Esophagus (tissue), 2 donors: ENCODE data around the gene RIOK1. TPM values are rescaled to one million over a fixed set of nuclear protein-coding genes. Genes with fewer than 3 reads are reported as not detected.

ENCODE experiments used
- H3K27ac ChIP-seq, 2 donors: one replicate each; pipeline ENCODE4 v1.5.1; 2013; ENCODE audit warnings: low read depth in 2 of 2, mild to moderate bottlenecking in 2 of 2, inconsistent platforms in 1 of 2, low read length in 1 of 2, moderate library complexity in 1 of 2
- H3K27me3 ChIP-seq, 2 donors: one replicate each; pipeline ENCODE4 v1.6.1; 2013; ENCODE audit warnings: low read length in 2 of 2, control low read depth in 1 of 2, mild to moderate bottlenecking in 1 of 2; ENCODE audit not compliant: insufficient read depth in 2 of 2, control insufficient read depth in 1 of 2
- H3K36me3 ChIP-seq, 2 donors: one replicate each; pipeline ENCODE4 v1.6.1; 2013; ENCODE audit warnings: low read length in 1 of 2; ENCODE audit not compliant: control insufficient read depth in 2 of 2, insufficient read depth in 2 of 2
- H3K4me1 ChIP-seq, 2 donors: one replicate each; pipeline ENCODE4 v1.6.1; 2013; ENCODE audit warnings: low read length in 1 of 2; ENCODE audit not compliant: control insufficient read depth in 2 of 2, insufficient read depth in 2 of 2
- H3K4me3 ChIP-seq, 2 donors: one replicate each; pipeline ENCODE4 v1.5.1; 2013; ENCODE audit warnings: low read length in 2 of 2, mild to moderate bottlenecking in 2 of 2, low read depth in 1 of 2, moderate library complexity in 1 of 2
- H3K9me3 ChIP-seq, 2 donors: one replicate each; pipeline ENCODE4 v1.6.1; 2013; ENCODE audit warnings: mild to moderate bottlenecking in 2 of 2, low read depth in 1 of 2, low read length in 1 of 2, moderate library complexity in 1 of 2; ENCODE audit not compliant: control insufficient read depth in 2 of 2, insufficient read depth in 1 of 2
- WGBS, 2 donors: extraction: QIAGEN DNeasy Blood & Tissue Kit; methylation state at CpG; one replicate each; pipeline ENCODE4 v1.1.7; 2013; 5-methylcytosine and 5-hydroxymethylcytosine counted together
- polyA plus RNA-seq, 2 donors: library from polyadenylated mRNA; stranded (reverse); fragments of 200-250 nt; gene quantifications; one replicate each; pipeline ENCODE4 v1.2.3, GENCODE V29; 2013
- donor health status: healthy with polysubstance abuse.
- donor health status: Bipolar disorder and iron deficiency.

The RIOK1 gene
- polyA plus RNA-seq, 2 donors, result 10.2 to 13.5 TPM

DNA sequence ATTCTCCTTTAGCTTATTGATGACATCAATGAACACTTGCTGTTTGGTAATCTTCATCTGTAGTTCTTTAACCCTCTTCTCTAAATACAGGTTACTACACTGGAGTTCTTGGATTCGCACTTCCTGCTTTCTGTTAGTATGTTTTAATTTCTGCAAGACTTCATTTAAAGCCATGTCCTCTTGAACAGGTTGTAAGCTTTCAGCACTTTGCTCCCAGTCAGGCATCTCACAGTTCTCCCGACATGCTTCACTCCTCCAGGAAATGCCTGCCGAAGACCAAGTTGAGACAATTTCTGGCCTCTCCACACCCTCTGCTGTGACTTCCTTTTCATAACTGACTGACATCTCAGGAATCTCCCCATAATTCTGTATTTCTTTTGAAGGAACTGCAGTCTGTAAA is 15.9 kb upstream of the RIOK1 start:
- WGBS, 2 donors, result 53 to 57% methylated on average over 3 of the region's 3 CpGs
- no peaks in the 10 kb centered on the region for H3K36me3 ChIP-seq
- H3K4me1 ChIP-seq, result no peaks in the 10 kb centered on the region
- no peaks in the 10 kb centered on the region for H3K9me3 ChIP-seq
- no peak overlapping the region for H3K4me3 ChIP-seq
- no peak overlapping the region for H3K27ac ChIP-seq
- no peaks in the 10 kb centered on the region for H3K27me3 ChIP-seq

DNA sequence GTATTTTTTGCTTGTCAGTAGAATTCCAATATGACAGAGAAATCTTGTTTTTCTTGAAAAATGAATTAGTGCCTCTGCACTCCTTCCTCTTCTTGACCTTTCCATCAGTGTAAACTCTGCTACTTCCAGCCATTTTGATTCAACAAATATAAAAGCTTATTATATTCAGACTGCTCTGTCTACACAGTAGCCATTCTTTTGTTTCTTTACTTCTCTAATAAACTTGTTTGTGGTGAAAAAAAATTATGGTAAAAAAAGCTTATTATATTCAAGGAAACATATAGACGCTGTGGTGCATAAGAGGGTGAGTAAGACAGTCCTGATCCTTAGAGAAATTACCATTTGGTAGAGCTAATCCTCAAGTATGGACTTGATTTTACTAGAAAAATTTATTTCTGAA is 11.6 kb upstream of the RIOK1 start:
- Histone ChIP-seq H3K4me3 (no peak overlapping the region), H3K4me1 (no peaks in the 10 kb centered on the region), H3K36me3 (no peaks in the 10 kb centered on the region), H3K27me3 (no peaks in the 10 kb centered on the region), H3K9me3 (no peaks in the 10 kb centered on the region), H3K27ac (no peak overlapping the region)
- WGBS, 2 donors, result 86% methylated on average over 1 of the region's 1 CpG

DNA sequence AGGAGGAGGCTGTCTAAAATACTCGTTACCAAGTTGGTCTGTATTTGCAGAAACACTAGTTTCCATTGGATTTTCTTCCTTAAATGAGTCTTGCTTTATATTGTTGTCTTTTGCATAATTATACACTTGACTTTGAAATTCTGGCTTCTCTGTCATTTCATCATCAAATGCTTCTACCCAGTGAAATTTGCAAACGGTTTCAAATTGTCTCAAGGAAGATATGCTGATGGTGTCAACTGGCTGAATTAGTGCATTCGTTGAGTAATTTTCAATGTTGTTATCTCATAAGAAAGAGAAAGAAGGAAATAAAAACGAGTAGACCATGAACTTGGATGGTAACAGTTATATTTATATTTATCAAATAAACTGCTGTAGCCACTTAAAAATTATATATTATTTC is 10.9 kb upstream of the RIOK1 start:
- Histone ChIP-seq H3K36me3 (no peaks in the 10 kb centered on the region), H3K4me1 (no peaks in the 10 kb centered on the region), H3K27me3 (no peaks in the 10 kb centered on the region), H3K4me3 (no peak overlapping the region), H3K9me3 (no peaks in the 10 kb centered on the region), H3K27ac (no peak overlapping the region)
- 56 to 63% methylated on average over 4 of the region's 4 CpGs for WGBS, 2 donors

DNA sequence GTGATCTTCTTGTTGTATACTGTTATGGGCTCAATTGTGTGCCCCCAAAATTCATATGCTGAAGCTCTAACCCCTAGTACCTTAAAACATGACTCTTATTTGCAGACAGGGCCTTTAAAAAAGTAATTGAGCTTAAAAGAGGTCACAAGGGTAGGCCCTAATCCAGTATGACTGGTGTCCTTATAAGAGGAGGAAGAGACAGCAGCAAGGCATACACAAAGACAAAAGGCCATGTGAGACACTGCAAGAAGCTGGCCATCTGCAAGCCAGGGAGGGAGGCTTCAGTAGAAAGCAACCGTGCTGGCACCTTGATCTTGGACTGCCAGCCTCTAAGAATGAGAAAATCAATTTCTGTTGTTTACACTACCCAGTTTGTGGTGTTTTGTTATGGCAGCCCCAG is 8.5 kb upstream of the RIOK1 start:
- no peaks in the 10 kb centered on the region for H3K36me3 ChIP-seq
- H3K27me3 ChIP-seq, result no peaks in the 10 kb centered on the region
- no peaks in the 10 kb centered on the region for H3K9me3 ChIP-seq
- H3K4me3 ChIP-seq, result no peak overlapping the region
- no peak overlapping the region for H3K27ac ChIP-seq
- 59 to 78% methylated on average over 1 of the region's 1 CpG for WGBS, 2 donors
- H3K4me1 ChIP-seq, result no peaks in the 10 kb centered on the region

DNA sequence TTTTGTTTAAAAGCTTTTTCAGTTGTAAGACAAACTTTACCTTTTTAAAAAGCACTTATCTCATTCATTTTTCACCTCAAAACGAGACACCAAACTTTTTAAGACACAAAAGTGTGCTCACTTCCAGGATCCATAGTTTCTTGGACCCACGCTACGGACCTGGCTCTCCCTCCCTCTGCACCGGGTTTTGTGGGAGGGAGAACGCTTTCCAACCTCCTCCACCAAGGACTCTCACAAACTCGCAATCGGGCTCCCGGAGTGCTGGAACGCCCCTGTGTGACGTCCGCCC is 502 bp upstream of the RIOK1 start:
- no peaks in the 10 kb centered on the region for H3K9me3 ChIP-seq
- peak overlapping the region; percentile 99 for H3K27ac ChIP-seq
- H3K4me3 ChIP-seq, result peak overlapping the region; percentile 73 to 81
- H3K36me3 ChIP-seq, result peaks cover 0 to 4% of the 10 kb centered on the region in 2 donors
- 1% methylated on average over 11 of the region's 11 CpGs for WGBS, 2 donors
- no peaks in the 10 kb centered on the region for H3K27me3 ChIP-seq
- H3K4me1 ChIP-seq, result peaks cover 0 to 3% of the 10 kb centered on the region in 2 donors

DNA sequence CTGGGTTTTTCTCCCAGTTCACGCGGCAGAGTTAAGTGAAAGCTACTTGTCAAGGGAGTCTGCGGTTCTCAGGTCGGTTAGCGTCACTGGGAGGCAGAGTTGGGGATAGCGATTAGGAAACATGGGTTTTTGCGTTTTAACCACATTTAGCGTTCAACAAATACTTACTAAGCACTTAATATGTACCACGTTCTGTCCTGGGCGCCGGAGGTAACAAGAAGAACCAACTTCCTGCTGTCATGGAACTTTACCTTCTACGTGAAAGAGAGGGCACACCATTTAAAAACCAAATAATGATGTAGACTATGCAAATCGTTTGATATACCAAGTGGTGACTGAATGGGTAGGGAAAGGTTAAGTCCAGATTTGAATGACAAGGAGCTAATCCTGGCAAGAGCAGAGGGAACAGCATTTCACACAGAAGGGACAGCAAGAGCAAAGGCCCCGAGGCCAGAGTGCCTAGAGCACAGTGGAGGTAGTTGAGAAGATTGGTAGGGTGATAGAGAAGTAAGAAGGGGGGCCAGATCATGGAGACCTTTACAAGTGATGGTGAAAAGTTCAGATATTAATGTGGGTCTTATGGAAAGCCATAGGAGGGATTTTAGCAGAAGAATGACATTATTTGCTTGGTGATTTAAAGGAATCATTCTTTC is 744 bp downstream of the RIOK1 start:
- H3K9me3 ChIP-seq, result no peaks in the 10 kb centered on the region
- 2 to 3% methylated on average over 14 of the region's 14 CpGs for WGBS, 2 donors
- peak overlapping the region; percentile 99 for H3K27ac ChIP-seq

DNA sequence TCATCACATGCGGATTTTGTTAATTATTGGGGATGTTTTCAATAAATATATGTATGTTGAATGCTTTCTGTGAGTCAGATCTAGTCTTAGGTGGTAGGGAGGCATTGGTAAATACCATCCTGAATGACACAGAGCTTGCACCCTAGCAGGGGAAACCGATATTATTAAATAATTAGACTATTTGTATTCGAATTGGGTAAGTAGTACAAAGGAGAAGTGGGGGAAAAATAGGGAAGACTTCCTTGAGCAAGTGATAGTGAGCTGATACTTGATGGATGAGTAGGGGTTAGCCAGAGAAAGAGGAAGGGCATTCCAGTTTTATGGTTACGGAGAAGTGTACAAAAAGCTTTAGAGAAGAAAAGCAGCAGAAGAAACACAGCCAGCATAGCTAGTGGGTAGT is 1.5 kb downstream of the RIOK1 start:
- WGBS, 2 donors, result 81 to 82% methylated on average over 4 of the region's 4 CpGs
- no peak overlapping the region for H3K27ac ChIP-seq

More for the DNA sequence above, 744 bp downstream of the RIOK1 start:
- H3K36me3 ChIP-seq, result peaks cover 0 to 4% of the 10 kb centered on the region in 2 donors
- H3K27me3 ChIP-seq, result no peaks in the 10 kb centered on the region
- H3K4me3 ChIP-seq, result peak overlapping the region; percentile 73 to 81
- peaks cover 0 to 3% of the 10 kb centered on the region in 2 donors for H3K4me1 ChIP-seq

DNA sequence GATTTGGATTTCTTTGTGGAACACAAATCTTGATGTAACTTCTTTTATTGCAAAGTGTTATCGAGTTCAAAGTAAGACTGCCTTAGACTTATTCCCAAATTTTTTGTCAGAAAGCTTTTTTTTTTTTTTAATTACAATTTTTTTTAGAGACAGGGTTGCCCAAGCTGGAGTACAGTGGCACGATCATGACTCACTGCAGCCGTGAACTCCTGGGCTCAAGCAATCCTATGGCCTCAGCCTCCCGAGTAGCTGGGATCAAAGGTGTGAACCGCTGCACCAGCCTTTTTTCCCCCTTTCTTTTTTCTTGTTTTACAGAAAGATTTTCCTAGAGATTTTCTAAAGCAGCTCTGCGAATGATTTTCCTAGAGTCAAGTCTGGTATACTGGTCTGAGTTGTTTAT is 2.8 kb downstream of the RIOK1 start:
- no peak overlapping the region for H3K27ac ChIP-seq
- H3K9me3 ChIP-seq, result no peaks in the 10 kb centered on the region
- peaks cover 0 to 3% of the 10 kb centered on the region in 2 donors for H3K4me1 ChIP-seq
- 73 to 79% methylated on average over 6 of the region's 6 CpGs for WGBS, 2 donors
- peaks cover 0 to 4% of the 10 kb centered on the region in 2 donors for H3K36me3 ChIP-seq
- H3K4me3 ChIP-seq, result no peak overlapping the region
- no peaks in the 10 kb centered on the region for H3K27me3 ChIP-seq

More for the DNA sequence above, 1.5 kb downstream of the RIOK1 start:
- H3K27me3 ChIP-seq, result no peaks in the 10 kb centered on the region
- peaks cover 0 to 4% of the 10 kb centered on the region in 2 donors for H3K36me3 ChIP-seq
- no peaks in the 10 kb centered on the region for H3K9me3 ChIP-seq
- peak overlapping the region in 1 of 2 donors; percentile 81 for H3K4me3 ChIP-seq
- peaks cover 0 to 3% of the 10 kb centered on the region in 2 donors for H3K4me1 ChIP-seq

DNA sequence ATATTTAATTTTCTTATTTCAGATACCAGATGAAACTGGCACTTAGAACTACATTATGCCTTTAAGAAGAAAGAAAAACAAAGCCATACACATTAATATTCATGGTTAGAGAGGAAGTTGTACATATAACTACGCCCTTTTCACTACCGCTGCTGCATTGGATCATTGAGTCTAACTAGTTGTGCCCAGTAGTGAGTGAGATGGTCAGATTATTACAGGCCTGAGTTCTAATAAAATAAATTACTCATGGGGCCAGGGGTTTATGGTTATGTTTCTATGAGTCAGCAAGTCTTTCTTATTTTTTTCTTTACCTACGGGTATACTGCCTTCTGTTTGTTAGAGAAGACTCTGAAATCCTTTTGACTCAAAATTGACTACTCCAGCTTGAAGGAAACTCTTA is 11.5 kb downstream of the RIOK1 start:
- Histone ChIP-seq H3K27ac (no peak overlapping the region), H3K9me3 (no peaks in the 10 kb centered on the region)

DNA sequence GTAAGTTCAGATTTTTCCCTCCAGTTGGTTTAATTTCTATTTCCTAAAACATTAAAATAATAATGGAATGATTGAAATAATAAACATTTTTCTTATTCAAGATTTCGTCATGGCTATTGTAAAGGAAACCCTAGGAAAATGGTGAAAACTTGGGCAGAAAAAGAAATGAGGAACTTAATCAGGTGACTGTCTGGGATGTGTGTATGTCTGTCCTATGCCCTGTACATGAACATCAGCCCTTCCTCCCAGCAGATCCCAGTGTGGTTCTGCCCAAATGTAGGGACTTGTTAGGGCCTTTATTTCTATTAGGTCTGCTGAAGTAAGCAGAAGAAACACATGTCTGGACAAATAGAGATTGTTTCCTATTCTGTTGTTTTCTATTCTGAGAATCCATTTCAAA is 13.1 kb downstream of the RIOK1 start:
- Histone ChIP-seq H3K36me3 (peaks cover 5% of the 10 kb centered on the region in 2 donors), H3K9me3 (no peaks in the 10 kb centered on the region), H3K27me3 (no peaks in the 10 kb centered on the region), H3K4me3 (no peak overlapping the region), H3K4me1 (no peaks in the 10 kb centered on the region), H3K27ac (peak overlapping the region in 1 of 2 donors; percentile 29)
- 85 to 98% methylated on average over 1 of the region's 1 CpG for WGBS, 2 donors

More for the DNA sequence above, 11.5 kb downstream of the RIOK1 start:
- Histone ChIP-seq H3K4me3 (no peak overlapping the region), H3K4me1 (no peaks in the 10 kb centered on the region), H3K36me3 (peaks cover 4 to 5% of the 10 kb centered on the region in 2 donors), H3K27me3 (no peaks in the 10 kb centered on the region)
- WGBS, 2 donors, result 81 to 83% methylated on average over 3 of the region's 3 CpGs
